GM19099 (cell line): ENCODE results near the gene POLD3.

Source experiments
- POLR2A ChIP-seq: IDR thresholded peaks from 3 replicates; pipeline ENCODE4 v1.6.1; 2011; ENCODE audit warnings: low read depth; ENCODE audit not compliant: insufficient read length; ENCODE audit errors: extremely low read depth

POLD3 gene

DNA sequence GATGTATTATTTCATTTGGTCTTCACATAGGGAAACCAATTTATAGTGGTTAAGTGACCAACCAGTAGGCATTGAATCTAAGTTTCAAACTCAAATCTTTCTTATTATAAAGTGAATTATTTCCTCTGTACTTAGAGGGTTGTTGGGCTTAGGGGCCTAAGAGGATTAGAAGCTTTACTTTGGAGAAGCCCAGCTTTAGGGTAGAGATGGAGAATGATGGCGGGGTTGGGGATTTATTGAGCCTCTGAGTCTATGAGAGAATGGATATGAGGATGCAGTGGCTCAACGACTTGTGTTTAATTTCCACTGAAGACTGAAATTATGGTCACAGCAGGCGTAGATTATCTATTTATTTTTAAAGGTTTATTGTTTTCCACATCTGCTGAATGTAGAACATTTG is 83.4 kb downstream of the POLD3 start:
- TF ChIP-seq POLR2A, result no peak

GRCh38 chr11:74676596-74676995 is 84.2 kb downstream of the POLD3 start:
- no peak for TF ChIP-seq POLR2A

GRCh38 chr11:74677131-74677530 is 84.7 kb downstream of the POLD3 start:
- TF ChIP-seq POLR2A, result no peak

DNA sequence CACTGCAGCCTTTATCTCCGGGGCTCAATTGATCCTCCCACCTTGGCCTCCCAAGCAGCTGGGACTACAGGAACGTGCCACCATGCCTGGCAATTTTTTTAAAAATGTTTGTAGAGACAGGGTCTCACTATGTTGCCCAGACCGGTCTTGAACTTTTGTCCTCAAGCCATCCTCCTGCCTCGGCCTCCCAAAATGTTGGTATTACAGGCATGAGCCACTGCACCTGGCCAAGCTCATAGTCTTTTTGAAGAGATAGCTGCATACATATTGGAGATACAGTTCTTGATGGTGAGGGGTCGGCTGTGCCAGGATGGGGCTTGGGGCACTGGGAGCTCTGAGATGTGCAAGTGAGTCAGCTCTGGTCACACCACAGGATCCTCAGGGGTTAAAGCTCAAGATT is 85.7 kb downstream of the POLD3 start:
- TF ChIP-seq POLR2A, result no peak

DNA sequence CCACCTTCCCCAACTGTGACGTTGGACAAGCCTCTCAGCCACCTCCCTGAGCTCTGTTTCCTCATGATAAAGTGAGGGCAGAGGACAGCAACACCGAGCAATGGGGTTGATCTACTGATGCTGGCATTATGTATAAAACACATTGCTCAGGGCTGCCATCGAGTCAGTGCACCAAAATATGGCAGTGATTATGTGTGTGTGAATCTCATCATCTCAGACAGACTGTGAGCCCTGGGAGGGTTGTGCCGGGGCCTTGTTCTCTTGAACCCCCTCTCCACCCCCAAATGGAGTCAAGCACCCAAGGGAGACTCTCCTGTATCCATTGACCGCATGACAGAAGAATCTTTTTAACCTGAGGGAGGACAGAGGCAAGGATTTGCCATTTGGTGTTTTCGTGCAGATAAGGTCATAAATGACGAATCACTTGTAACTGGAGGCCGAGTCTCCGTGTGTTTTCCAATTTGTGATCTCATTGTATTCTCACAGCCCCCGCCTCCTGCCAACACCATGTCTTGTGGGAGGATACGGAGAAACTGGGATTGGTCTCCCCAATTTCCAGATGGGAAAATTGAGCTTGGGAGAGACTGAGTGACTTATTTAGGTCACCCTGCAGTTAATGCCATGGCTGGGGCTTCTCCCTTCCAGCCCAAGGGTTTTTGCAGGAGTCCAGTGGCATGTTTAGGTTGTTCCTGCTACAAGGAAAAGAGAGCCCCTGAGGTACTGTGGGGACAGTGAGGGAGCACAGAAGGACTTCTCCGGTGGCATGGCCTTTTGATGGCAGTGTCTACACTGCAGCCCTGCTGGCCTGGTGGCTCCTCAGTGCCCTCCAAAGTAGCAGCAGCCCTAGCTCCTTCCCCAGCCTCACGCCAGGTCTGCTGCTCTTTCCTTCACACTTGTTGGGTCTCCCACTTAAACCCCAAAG is 86.5 kb downstream of the POLD3 start:
- TF ChIP-seq POLR2A, result no peak

DNA sequence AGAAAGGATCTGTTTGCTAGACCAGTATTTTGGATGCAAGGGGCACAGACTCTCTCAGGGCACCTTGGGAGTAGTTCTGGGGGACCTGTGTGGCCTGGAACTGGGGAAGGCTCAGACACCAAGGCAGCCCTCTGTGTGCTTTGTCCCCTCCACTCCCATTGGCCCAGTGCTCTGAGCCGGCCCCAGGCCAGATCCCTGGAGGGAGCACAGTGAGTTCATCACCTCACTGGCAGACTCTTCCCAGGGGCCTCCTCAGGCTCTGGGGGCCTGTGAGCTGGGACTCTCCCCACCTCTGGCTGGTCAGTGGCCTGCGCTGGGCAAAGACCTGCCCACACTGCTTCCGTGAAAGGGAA is 87.1 kb downstream of the POLD3 start:
- no peak for TF ChIP-seq POLR2A

- no peak for TF ChIP-seq POLR2A
Observed at GRCh38 chr11:74680035-74680671, 87.8 kb downstream of the POLD3 start.

- TF ChIP-seq POLR2A, result no peak
Observed at GRCh38 chr11:74680703-74681531, 88.5 kb downstream of the POLD3 start.

DNA sequence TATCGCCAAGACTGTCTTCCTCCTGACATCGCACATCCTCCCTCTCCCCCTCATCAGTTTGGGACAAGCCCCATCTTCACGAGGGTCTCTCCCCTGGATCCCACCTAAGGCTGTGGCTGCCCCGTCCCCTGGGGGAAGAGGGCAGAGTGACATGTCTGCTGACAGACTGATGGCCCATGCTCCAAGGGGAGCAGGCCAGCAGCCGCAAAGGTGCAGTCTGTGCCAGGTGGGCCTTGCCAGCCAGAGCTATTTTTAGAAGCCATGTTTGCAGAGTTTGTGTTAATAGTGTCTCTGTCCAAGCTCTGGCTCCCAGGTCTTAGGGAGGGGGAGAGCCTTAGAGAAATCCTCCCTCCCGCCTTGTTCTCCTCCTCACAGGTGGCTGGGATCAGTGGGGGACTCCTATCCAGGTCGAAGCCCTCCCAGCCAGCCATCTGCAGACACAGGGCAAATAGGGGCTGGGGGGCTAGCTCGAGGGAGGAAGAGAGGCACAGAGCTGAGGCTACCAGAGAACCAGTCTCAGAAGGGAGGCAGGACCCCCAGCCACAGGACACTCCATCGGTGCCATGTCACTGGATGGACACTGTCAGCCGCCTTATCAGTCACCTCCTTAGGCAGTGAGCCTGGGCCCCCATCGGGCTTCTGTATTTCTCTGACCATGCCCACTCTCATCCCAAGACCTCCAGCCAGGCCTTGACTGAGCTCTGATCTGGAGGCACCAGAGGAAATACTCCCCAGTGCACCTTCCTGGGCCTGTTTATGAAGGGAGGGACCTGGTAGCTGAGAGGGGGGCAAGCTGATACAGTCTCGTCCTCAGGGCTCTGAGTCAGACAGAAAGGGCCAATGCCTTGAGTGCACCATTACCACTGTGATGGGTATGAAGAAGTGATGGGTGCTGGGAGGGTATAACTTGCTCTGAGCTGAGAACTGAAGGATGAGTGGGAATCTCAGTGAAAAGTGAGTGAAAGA is 89.6 kb downstream of the POLD3 start:
- no peak for TF ChIP-seq POLR2A

- TF ChIP-seq POLR2A, result no peak
Observed at GRCh38 chr11:74682731-74683278, 90.4 kb downstream of the POLD3 start.

GRCh38 chr11:74683279-74683871 is 91.0 kb downstream of the POLD3 start:
- no peak for TF ChIP-seq POLR2A

DNA sequence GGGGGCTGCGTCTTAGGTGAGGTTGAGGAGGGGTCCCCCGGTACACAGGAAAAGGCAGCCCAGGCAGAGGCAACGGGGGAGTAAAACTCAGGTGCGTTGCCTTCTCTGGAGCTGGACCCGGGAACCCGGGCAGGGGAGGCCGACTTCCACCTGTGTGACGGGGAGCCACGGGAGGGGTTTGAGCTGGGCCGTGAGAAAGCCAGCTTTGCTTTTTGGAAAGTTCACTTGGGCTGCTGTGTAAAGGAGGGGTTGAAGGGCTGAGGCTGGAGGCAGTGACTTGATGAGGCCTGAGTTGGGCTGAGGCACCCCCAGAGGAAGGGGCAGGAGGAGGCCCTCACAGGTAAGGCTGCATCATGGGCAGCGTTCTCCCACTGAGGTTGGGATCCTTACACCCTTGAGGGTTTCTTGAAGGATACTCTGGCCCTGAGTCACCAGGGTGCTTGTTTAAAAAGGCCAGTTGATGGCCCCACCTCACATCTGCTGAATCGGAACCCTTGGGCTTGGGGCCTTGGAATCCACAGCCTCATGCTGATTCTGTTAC is 91.6 kb downstream of the POLD3 start:
- TF ChIP-seq POLR2A, result no peak

DNA sequence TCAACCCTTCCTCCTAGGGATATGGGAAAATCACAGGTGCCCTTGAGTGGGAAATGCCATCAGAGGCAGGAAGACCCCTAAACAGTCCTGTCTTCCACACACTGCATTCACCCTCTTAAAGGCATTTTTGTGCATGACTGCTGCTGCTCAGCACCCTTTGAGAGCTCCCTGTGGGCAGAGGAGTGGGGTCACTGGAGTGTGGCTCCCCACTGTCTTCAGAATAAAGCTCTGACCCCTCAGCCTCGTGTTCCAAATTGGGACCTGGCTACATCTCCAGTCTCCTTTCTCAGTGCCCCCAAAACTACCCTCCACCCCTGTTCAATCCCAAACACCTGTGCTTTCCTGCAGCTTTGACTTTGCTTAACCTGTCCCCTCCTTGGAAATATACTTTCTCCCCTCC is 92.3 kb downstream of the POLD3 start:
- TF ChIP-seq POLR2A, result no peak
